ENCODE results near the gene LAGE3.

The LAGE3 gene

GRCh38 chrX:154439841-154440240 is 39.2 kb downstream of the LAGE3 start:
- H3K36me3 ChIP-seq (ENCODE audit: insufficient read depth, low read length) = no peaks in the 10 kb centered on the region; the same call in 1 of the 2 replicates
- peaks cover 6% of the 10 kb centered on the region for H3K4me1 ChIP-seq (ENCODE audit: insufficient read depth, low read length, poor library complexity, severe bottlenecking)
- H2AFZ ChIP-seq (ENCODE audit: low read length) = no peak overlapping the region
- H3K9ac ChIP-seq (ENCODE audit: low read depth, low read length, poor library complexity, severe bottlenecking) = no peak overlapping the region
- H3K27me3 ChIP-seq (ENCODE audit: insufficient read depth, low read length, poor library complexity, severe bottlenecking) = no peaks in the 10 kb centered on the region
- no peaks in the 10 kb centered on the region for H3K9me3 ChIP-seq (ENCODE audit: insufficient read depth, low read depth, low read length)
- no peak for TF ChIP-seq CTCF (conservative IDR thresholded peaks at IDR 0.05; ENCODE audit: low read length)
- no peak for TF ChIP-seq EZH2phosphoT487 (IDR thresholded peaks at IDR 0.05; ENCODE audit: borderline replicate concordance)
- no peak overlapping the region for H3K4me3 ChIP-seq (ENCODE audit: low read length, poor library complexity, severe bottlenecking)
- H3K4me2 ChIP-seq (ENCODE audit: low read depth, low read length, poor library complexity, severe bottlenecking) = no peak overlapping the region
- peaks cover 44% of the 10 kb centered on the region for H3K79me2 ChIP-seq (ENCODE audit: insufficient read depth, low read length)
- no peaks in the 10 kb centered on the region for H4K20me1 ChIP-seq (ENCODE audit: insufficient read depth, low read length, poor library complexity, severe bottlenecking)
- H3K9me2 ChIP-seq (replicated peaks; ENCODE audit: low read depth, low read length) = no peaks in the 10 kb centered on the region
- H3F3A ChIP-seq (ENCODE audit: low read depth) = no peaks in the 10 kb centered on the region

DNA sequence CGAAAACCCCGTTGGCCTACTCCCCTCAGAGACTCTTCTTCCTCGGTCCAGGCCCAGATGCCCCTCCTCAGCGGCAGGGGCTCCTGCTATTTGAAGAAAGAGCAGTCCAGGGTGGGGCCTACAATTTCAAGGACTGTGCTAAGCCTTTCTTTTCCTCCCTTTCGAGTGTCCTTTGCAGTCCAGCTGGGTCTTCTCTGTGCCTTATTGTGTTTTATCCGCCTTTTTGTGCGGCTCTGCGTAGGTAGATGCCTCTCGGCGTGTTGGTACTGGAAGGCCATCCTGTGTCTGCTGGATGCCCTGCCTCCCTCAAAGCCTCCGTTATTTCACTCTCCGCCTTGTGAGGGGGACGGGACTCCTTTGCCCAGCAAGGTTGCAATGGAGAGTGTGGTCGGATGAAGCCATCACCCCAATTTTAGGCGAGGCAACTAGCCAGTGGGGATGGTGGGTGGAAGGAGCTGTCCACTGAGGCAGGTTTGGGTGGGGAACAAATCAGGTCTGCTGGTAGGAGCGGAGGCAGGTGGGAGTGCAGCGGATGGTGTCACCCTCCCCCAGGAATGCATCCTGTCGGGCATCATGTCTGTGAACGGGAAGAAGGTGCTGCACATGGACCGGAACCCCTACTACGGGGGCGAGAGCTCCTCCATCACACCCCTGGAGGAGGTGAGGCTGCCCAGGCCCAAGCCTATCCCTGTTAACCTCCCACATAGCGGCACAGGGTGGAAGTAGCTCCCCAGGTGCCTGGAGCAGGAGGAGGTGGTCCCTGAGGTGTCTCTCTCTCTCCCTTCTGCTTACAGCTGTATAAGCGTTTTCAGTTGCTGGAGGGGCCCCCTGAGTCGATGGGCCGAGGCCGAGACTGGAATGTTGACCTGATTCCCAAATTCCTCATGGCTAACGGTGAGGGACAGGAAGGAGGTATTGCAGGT is 40.8 kb downstream of the LAGE3 start:
- peak overlapping the region; percentile 87 for H3K4me2 ChIP-seq (ENCODE audit: low read depth, low read length, poor library complexity, severe bottlenecking)
- no peaks in the 10 kb centered on the region for H4K20me1 ChIP-seq (ENCODE audit: insufficient read depth, low read length, poor library complexity, severe bottlenecking)
- H3K9me2 ChIP-seq (replicated peaks; ENCODE audit: low read depth, low read length) = no peaks in the 10 kb centered on the region
- no peaks in the 10 kb centered on the region for H3F3A ChIP-seq (ENCODE audit: low read depth)
- H3K36me3 ChIP-seq (ENCODE audit: insufficient read depth, low read length) = no peaks in the 10 kb centered on the region; the same call in 1 of the 2 replicates
- H3K27me3 ChIP-seq (ENCODE audit: insufficient read depth, low read length, poor library complexity, severe bottlenecking) = no peaks in the 10 kb centered on the region
- no peak overlapping the region for H2AFZ ChIP-seq (ENCODE audit: low read length)
- H3K9me3 ChIP-seq (ENCODE audit: insufficient read depth, low read depth, low read length) = no peaks in the 10 kb centered on the region
- peak overlapping the region; percentile 80 for H3K9ac ChIP-seq (ENCODE audit: low read depth, low read length, poor library complexity, severe bottlenecking)
- H3K4me1 ChIP-seq (ENCODE audit: insufficient read depth, low read length, poor library complexity, severe bottlenecking) = peaks cover 6% of the 10 kb centered on the region
- peaks cover 38% of the 10 kb centered on the region for H3K79me2 ChIP-seq (ENCODE audit: insufficient read depth, low read length)
- TF ChIP-seq EZH2phosphoT487 (IDR thresholded peaks at IDR 0.05; ENCODE audit: borderline replicate concordance) (no peak), CTCF (conservative IDR thresholded peaks at IDR 0.05; ENCODE audit: low read length) (no peak)
- peak overlapping the region; percentile 80 for H3K4me3 ChIP-seq (ENCODE audit: low read length, poor library complexity, severe bottlenecking)

- Histone ChIP-seq H2AFZ (ENCODE audit: low read length) (peak within 1 kb of the TSS; percentile 27; the same call in 1 of the 2 replicates), H3F3A (ENCODE audit: low read depth) (no peaks in the 10 kb centered on the region), H3K4me2 (ENCODE audit: low read depth, low read length, poor library complexity, severe bottlenecking) (peak within 1 kb of the TSS; percentile 87), H3K4me1 (ENCODE audit: insufficient read depth, low read length, poor library complexity, severe bottlenecking) (peaks cover 6% of the 10 kb centered on the region), H3K36me3 (ENCODE audit: insufficient read depth, low read length) (no peaks in the 10 kb centered on the region; the same call in 1 of the 2 replicates), H3K9me2 (replicated peaks; ENCODE audit: low read depth, low read length) (no peaks in the 10 kb centered on the region), H4K20me1 (ENCODE audit: insufficient read depth, low read length, poor library complexity, severe bottlenecking) (no peaks in the 10 kb centered on the region), H3K9me3 (ENCODE audit: insufficient read depth, low read depth, low read length) (no peaks in the 10 kb centered on the region), H3K27me3 (ENCODE audit: insufficient read depth, low read length, poor library complexity, severe bottlenecking) (no peaks in the 10 kb centered on the region), H3K9ac (ENCODE audit: low read depth, low read length, poor library complexity, severe bottlenecking) (peak within 1 kb of the TSS; percentile 80), H3K4me3 (ENCODE audit: low read length, poor library complexity, severe bottlenecking) (peak within 1 kb of the TSS; percentile 80), H3K79me2 (ENCODE audit: insufficient read depth, low read length) (peaks cover 38% of the 10 kb centered on the region)
- TF ChIP-seq EZH2phosphoT487 (IDR thresholded peaks at IDR 0.05; ENCODE audit: borderline replicate concordance) (no peak), CTCF (conservative IDR thresholded peaks at IDR 0.05; ENCODE audit: low read length) (no peak)
Measured at GRCh38 chrX:154436983-154437752, 41.9 kb downstream of the LAGE3 start, which contains the start of gene GDI1. Gene GDI1, plus strand, starts transcription at chrX:154437154. Its CDS starts 101 bp downstream, at chrX:154437255.

All from Loucy (cell line).